Measurements from ENCODE around the gene LIG3. TPM values are rescaled to one million over a fixed set of nuclear protein-coding genes. Genes with fewer than 3 reads are reported as not detected.
"Not testable (repeated sequence)": the region's sequence is repeated elsewhere in the genome, so short reads cannot be mapped to it uniquely, and the experiment has no call there.

The LIG3 gene
- total RNA-seq (10 to 100 TPM; 15.4 to 38.4 (median 29.1) TPM), polyA plus RNA-seq (10 to 100 TPM in 1 of 3 donors, 1 to 10 TPM in 2; 6.2 to 35.3 (median 7.9) TPM)
- long read RNA-seq, donor 1, partial matches to known transcripts, result 0 of 1 reads
- long read RNA-seq, donor 1, other reads (novel, unspliced or antisense), result 0 of 1 reads
- long read RNA-seq, donor 2, full-length matches to known transcripts, result 3 of 3 reads
- long read RNA-seq, donor 2, partial matches to known transcripts, result 0 of 3 reads
- long read RNA-seq, donor 2, other reads (novel, unspliced or antisense), result 0 of 3 reads
- long read RNA-seq, donor 3, result 0 reads
- long read RNA-seq, donor 4, full-length matches to known transcripts, result 2 of 5 reads
- long read RNA-seq, donor 4, partial matches to known transcripts, result 2 of 5 reads
- long read RNA-seq, donor 4, other reads (novel, unspliced or antisense), result 1 of 5 reads
- long read RNA-seq, donor 5, full-length matches to known transcripts, result 16 of 28 reads
- long read RNA-seq, donor 5, partial matches to known transcripts, result 1 of 28 reads
- long read RNA-seq, donor 5, other reads (novel, unspliced or antisense), result 11 of 28 reads
- long read RNA-seq, donor 6, full-length matches to known transcripts, result 1 of 3 reads
- long read RNA-seq, donor 6, partial matches to known transcripts, result 0 of 3 reads
- long read RNA-seq, donor 6, other reads (novel, unspliced or antisense), result 2 of 3 reads
- long read RNA-seq, donor 7, full-length matches to known transcripts, result 1 of 1 reads
- long read RNA-seq, donor 7, partial matches to known transcripts, result 0 of 1 reads
- long read RNA-seq, donor 7, other reads (novel, unspliced or antisense), result 0 of 1 reads
- long read RNA-seq, donor 8, full-length matches to known transcripts, result 1 of 21 reads
- long read RNA-seq, donor 8, partial matches to known transcripts, result 20 of 21 reads
- long read RNA-seq, donor 8, other reads (novel, unspliced or antisense), result 0 of 21 reads
- long read RNA-seq, donor 9, partial matches to known transcripts, result 0 of 2 reads
- long read RNA-seq, donor 9, other reads (novel, unspliced or antisense), result 0 of 2 reads
- long read RNA-seq, donor 10, result 0 reads

DNA sequence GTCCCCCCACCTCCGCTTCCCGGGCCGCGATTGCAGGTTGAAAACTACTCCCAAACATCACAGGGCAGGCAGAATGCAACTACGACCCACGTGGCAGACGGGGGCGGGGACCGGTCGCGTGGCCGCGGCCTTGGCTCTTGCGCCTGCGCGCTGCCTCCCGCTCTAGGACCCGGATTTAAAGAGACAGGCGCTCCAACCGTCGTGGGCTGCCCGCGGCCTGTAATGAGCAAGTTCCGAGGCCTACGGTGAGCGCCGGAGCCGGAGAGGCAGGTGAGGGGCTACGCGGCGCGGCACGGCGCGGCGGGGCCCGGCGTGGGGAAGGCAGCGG, at the start of gene LIG3:
TSS of gene LIG3 (plus strand) at position 160 of the 328 bp plus-strand sequence. CDS start 2,494 bp downstream, outside the sequence.
- 0% methylated on average over 7 to 39 of the region's 39 CpGs for WGBS, 4 donors
- H3K9me3 ChIP-seq (replicated peaks in 1 of 3), result no peaks in the 10 kb centered on the region
- peak within 1 kb of the TSS; percentile 86 to 99 (median 99) for H3K27ac ChIP-seq
- H3K4me3 ChIP-seq, result peak within 1 kb of the TSS in 3 of 4 donors; percentile 76 to 86 (median 81)
- intact Hi-C loops (cut with DNase I), result loop anchor here in 1 of 2 donors (10.0 kb wide), 1 partner anchor 84 kb away; the partner anchor contains the start of gene RFFL
- peak; percentile 69 to 94 for TF ChIP-seq POLR2A (IDR thresholded peaks at IDR 0.05)
- TF ChIP-seq, protein P1, sequence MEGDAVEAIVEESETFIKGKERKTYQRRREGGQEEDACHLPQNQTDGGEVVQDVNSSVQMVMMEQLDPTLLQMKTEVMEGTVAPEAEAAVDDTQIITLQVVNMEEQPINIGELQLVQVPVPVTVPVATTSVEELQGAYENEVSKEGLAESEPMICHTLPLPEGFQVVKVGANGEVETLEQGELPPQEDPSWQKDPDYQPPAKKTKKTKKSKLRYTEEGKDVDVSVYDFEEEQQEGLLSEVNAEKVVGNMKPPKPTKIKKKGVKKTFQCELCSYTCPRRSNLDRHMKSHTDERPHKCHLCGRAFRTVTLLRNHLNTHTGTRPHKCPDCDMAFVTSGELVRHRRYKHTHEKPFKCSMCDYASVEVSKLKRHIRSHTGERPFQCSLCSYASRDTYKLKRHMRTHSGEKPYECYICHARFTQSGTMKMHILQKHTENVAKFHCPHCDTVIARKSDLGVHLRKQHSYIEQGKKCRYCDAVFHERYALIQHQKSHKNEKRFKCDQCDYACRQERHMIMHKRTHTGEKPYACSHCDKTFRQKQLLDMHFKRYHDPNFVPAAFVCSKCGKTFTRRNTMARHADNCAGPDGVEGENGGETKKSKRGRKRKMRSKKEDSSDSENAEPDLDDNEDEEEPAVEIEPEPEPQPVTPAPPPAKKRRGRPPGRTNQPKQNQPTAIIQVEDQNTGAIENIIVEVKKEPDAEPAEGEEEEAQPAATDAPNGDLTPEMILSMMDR (IDR thresholded peaks at IDR 0.05), result no peak
- H3K36me3 ChIP-seq (replicated peaks in 1 of 2), result no peaks in the 10 kb centered on the region
- no peaks in the 10 kb centered on the region for H3K27me3 ChIP-seq
- H3K4me1 ChIP-seq (replicated peaks in 1 of 2), result peaks cover 18% of the 10 kb centered on the region in 2 donors
- DNase-seq, result peak; percentile 95 to 97 (median 96)

GRCh38 chr17:34950780-34951179, 29.5 kb upstream of the LIG3 start:
- H3K9me3 ChIP-seq (replicated peaks in 1 of 3); H3K27me3 ChIP-seq; H3K4me3 ChIP-seq; H3K36me3 ChIP-seq (replicated peaks in 1 of 2); DNase-seq; H3K4me1 ChIP-seq (replicated peaks in 1 of 2); H3K27ac ChIP-seq; intact Hi-C loops (cut with DNase I): not testable (repeated sequence)
- WGBS, 4 donors, result 92 to 99% (median 95%) methylated on average over 4 of the region's 4 CpGs

GRCh38 chr17:34958438-34958837, 21.9 kb upstream of the LIG3 start:
- no peak for DNase-seq
- Histone ChIP-seq H3K9me3 (replicated peaks in 1 of 3) (no peaks in the 10 kb centered on the region), H3K4me3 (no peak overlapping the region), H3K36me3 (replicated peaks in 1 of 2) (no peaks in the 10 kb centered on the region), H3K4me1 (replicated peaks in 1 of 2) (peaks cover 8 to 21% of the 10 kb centered on the region in 2 donors), H3K27ac (no peak overlapping the region), H3K27me3 (no peaks in the 10 kb centered on the region)
- TF ChIP-seq POLR2A (IDR thresholded peaks at IDR 0.05), result no peak
- TF ChIP-seq, protein P1 (IDR thresholded peaks at IDR 0.05), result no peak
- WGBS, 4 donors, result 21 to 31% (median 28%) methylated on average over 1 of the region's 1 CpG
- intact Hi-C loops (cut with DNase I), result no loop called here

DNA sequence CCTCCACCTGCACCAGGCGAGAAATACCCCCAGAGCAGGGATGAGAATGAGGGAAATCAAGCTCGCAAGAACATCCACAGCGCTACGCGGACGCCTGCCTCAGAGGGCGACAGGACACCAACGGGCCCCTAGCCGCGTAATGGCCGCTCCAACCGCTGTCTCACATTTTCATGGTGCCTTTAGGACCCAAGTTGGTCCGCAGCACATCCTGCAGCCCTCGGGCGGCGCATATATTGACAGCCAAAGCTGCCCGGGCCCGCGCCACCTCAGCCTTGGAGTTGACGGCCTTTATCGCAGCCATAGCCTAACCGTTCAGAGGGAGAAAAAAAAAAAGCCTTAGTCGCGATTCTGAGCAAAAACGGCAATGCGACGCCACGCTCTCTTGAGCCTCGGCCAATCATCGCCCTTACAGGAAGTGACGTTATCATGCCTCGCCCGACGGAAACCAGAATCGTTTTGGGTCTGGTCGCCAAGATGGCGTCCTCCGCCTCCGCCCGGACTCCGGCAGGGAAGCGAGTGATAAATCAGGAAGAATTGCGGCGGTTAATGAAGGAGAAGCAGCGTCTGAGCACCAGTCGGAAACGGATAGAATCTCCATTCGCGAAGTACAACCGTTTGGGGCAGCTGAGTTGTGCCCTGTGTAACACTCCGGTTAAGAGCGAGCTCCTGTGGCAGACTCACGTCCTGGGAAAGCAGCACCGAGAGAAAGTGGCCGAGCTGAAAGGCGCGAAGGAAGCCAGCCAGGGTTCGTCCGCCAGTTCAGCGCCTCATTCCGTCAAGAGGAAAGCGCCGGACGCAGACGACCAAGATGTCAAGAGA, 19.0 kb upstream of the LIG3 start, which contains the start of the genes CCT6B and ZNF830:
TSS of gene CCT6B (minus strand) at position 368 of the 819 bp plus-strand sequence. CDS start at position 301, 67 bp downstream.
TSS of gene ZNF830 (plus strand) at position 448 of the 819 bp plus-strand sequence. CDS start at position 475, 27 bp downstream.
- 0 to 1% (median 1%) methylated on average over 23 to 65 of the region's 65 CpGs for WGBS, 4 donors
- peaks cover 0 to 23% of the 10 kb centered on the region in 2 donors for H3K36me3 ChIP-seq (replicated peaks in 1 of 2)
- intact Hi-C loops (cut with DNase I), result no loop called here
- no peaks in the 10 kb centered on the region for H3K27me3 ChIP-seq
- H3K4me3 ChIP-seq, result peak within 1 kb of the TSS; percentile 62 to 91 (median 82)
- H3K27ac ChIP-seq, result peak within 1 kb of the TSS; percentile 76 to 96 (median 91)
- peaks cover 8 to 25% of the 10 kb centered on the region in 2 donors for H3K4me1 ChIP-seq (replicated peaks in 1 of 2)
- no peaks in the 10 kb centered on the region for H3K9me3 ChIP-seq (replicated peaks in 1 of 3)
- peak; percentile 93 to 98 (median 93) for DNase-seq
- peak; percentile 61 to 80 for TF ChIP-seq POLR2A (IDR thresholded peaks at IDR 0.05)
- TF ChIP-seq, protein P1 (IDR thresholded peaks at IDR 0.05), result peak in 1 of 6 experiments; percentile 1

Data from adrenal gland (tissue), 19 donors.